Measurements from ENCODE around the gene CHD2.

CHD2 gene

DNA sequence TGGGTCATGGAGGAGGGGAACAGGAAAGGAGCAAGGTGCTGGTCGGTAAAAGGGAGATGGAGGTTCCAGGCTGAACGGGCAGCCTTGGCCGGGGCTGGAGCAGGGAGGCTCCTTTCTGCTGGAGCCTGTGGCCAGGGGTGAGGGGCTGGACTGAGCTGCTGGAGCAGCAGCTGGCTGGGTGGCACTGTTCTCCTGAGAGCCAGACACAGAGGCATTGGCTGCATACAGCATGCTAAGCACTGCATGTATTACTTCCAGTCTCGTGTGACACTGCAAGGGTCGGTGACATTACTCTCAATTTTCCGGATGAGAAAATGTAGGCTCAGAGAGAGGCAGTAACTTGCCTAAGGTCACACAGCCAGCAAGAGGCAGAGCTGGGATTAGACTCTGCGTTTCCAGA lies 146.6 kb downstream of the CHD2 start (continued):
- TF ChIP-seq, protein P1, sequence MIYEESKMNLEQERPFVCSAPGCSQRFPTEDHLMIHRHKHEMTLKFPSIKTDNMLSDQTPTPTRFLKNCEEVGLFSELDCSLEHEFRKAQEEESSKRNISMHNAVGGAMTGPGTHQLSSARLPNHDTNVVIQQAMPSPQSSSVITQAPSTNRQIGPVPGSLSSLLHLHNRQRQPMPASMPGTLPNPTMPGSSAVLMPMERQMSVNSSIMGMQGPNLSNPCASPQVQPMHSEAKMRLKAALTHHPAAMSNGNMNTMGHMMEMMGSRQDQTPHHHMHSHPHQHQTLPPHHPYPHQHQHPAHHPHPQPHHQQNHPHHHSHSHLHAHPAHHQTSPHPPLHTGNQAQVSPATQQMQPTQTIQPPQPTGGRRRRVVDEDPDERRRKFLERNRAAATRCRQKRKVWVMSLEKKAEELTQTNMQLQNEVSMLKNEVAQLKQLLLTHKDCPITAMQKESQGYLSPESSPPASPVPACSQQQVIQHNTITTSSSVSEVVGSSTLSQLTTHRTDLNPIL (CRISPR knock-in tag; IDR thresholded peaks at IDR 0.05; ENCODE audit: low read depth), result no peak
- TF ChIP-seq PPARA (CRISPR knock-in tag; IDR thresholded peaks at IDR 0.05; ENCODE audit: borderline replicate concordance) (no peak), CSDC2 (CRISPR knock-in tag; IDR thresholded peaks at IDR 0.05) (no peak), SNAI2 (CRISPR knock-in tag; IDR thresholded peaks at IDR 0.05) (no peak)

DNA sequence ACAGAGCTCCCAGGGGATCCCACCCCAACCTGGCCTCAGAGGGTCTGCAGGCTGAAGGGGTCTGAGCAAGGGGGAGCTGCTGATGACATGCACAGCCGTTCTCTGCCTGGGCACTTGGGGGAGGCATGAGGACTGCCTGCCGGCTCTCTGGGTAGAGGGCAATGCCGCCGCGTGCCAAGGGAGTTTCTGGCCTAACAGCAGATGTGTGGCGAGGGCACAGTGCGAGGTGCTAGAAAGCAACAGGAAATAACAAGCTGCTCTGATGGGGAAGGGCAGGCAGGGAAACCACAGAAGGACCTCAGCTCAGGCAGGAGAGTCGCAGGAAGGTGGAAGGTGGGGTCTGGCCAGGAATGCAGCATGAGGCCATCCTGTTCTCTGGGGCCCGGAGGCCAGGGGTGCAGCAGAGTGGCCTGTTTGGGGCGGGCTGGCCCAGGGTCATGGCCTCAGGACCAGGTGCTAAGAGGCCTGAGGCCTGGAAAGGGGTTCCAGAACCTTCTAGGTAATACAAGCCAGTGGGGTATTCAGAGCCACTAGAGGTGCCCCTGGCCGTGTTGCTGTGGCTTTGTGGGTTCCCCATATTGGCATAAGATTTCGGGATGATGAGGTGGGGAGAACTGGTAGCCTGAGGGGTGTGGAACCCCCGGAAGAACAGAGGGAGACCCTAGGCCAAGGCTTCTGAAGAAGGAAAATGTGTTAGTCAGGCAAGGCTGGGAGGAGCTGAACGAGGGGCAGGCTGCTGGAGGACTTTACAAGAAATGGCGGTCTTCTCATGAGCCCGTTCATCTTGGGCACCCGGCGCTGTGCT lies 147.7 kb downstream of the CHD2 start:
- no peak for TF ChIP-seq RARB (CRISPR knock-in tag; IDR thresholded peaks at IDR 0.05)
- TF ChIP-seq, protein P1 (CRISPR knock-in tag; IDR thresholded peaks at IDR 0.05; ENCODE audit: low read depth), result no peak
- no peak for ATAC-seq

DNA sequence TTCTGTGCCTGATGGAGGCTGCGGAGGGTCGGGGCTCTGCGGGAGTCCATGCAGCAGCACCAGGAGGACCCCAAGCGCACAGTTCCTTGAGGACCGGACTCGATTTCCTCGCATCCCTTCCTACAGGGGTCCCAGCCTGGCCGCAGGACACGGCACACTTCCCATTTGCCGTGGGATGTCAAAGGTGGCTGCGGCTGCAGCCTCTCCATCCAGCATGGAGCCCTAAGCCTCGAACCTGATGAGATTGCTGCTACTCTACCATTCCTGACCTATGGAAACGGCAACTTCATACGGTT lies 148.2 kb downstream of the CHD2 start:
- TF ChIP-seq ZFP30 (CRISPR knock-in tag; IDR thresholded peaks at IDR 0.05) (no peak), TCF4 (CRISPR knock-in tag; IDR thresholded peaks at IDR 0.05; ENCODE audit: borderline replicate concordance) (no peak), ISL1 (CRISPR knock-in tag; IDR thresholded peaks at IDR 0.05) (no peak), CSDC2 (CRISPR knock-in tag; IDR thresholded peaks at IDR 0.05) (no peak), SNAI2 (CRISPR knock-in tag; IDR thresholded peaks at IDR 0.05) (no peak), ZNF565 (CRISPR knock-in tag; conservative IDR thresholded peaks at IDR 0.05; ENCODE audit: low read depth) (no peak), BACH2 (CRISPR knock-in tag; IDR thresholded peaks at IDR 0.05; ENCODE audit: borderline replicate concordance) (no peak), ZNF70 (CRISPR knock-in tag; IDR thresholded peaks at IDR 0.05) (no peak), ESRRG (CRISPR knock-in tag; IDR thresholded peaks at IDR 0.05) (no peak), RARB (CRISPR knock-in tag; IDR thresholded peaks at IDR 0.05) (no peak), TOX (CRISPR knock-in tag; IDR thresholded peaks at IDR 0.05; ENCODE audit: borderline replicate concordance) (no peak), ZNF8 (CRISPR knock-in tag; IDR thresholded peaks at IDR 0.05) (no peak), ZFP3 (CRISPR knock-in tag; IDR thresholded peaks at IDR 0.05) (no peak), PPARA (CRISPR knock-in tag; IDR thresholded peaks at IDR 0.05; ENCODE audit: borderline replicate concordance) (no peak)
- TF ChIP-seq, protein P2, sequence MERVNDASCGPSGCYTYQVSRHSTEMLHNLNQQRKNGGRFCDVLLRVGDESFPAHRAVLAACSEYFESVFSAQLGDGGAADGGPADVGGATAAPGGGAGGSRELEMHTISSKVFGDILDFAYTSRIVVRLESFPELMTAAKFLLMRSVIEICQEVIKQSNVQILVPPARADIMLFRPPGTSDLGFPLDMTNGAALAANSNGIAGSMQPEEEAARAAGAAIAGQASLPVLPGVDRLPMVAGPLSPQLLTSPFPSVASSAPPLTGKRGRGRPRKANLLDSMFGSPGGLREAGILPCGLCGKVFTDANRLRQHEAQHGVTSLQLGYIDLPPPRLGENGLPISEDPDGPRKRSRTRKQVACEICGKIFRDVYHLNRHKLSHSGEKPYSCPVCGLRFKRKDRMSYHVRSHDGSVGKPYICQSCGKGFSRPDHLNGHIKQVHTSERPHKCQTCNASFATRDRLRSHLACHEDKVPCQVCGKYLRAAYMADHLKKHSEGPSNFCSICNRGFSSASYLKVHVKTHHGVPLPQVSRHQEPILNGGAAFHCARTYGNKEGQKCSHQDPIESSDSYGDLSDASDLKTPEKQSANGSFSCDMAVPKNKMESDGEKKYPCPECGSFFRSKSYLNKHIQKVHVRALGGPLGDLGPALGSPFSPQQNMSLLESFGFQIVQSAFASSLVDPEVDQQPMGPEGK (CRISPR knock-in tag; IDR thresholded peaks at IDR 0.05; ENCODE audit: borderline replicate concordance), result no peak
- TF ChIP-seq, protein P3, sequence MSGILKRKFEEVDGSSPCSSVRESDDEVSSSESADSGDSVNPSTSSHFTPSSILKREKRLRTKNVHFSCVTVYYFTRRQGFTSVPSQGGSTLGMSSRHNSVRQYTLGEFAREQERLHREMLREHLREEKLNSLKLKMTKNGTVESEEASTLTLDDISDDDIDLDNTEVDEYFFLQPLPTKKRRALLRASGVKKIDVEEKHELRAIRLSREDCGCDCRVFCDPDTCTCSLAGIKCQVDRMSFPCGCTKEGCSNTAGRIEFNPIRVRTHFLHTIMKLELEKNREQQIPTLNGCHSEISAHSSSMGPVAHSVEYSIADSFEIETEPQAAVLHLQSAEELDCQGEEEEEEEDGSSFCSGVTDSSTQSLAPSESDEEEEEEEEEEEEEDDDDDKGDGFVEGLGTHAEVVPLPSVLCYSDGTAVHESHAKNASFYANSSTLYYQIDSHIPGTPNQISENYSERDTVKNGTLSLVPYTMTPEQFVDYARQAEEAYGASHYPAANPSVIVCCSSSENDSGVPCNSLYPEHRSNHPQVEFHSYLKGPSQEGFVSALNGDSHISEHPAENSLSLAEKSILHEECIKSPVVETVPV (CRISPR knock-in tag; IDR thresholded peaks at IDR 0.05), result no peak
- TF ChIP-seq, protein P1 (CRISPR knock-in tag; IDR thresholded peaks at IDR 0.05; ENCODE audit: low read depth), result no peak
- TF ChIP-seq, protein P4, sequence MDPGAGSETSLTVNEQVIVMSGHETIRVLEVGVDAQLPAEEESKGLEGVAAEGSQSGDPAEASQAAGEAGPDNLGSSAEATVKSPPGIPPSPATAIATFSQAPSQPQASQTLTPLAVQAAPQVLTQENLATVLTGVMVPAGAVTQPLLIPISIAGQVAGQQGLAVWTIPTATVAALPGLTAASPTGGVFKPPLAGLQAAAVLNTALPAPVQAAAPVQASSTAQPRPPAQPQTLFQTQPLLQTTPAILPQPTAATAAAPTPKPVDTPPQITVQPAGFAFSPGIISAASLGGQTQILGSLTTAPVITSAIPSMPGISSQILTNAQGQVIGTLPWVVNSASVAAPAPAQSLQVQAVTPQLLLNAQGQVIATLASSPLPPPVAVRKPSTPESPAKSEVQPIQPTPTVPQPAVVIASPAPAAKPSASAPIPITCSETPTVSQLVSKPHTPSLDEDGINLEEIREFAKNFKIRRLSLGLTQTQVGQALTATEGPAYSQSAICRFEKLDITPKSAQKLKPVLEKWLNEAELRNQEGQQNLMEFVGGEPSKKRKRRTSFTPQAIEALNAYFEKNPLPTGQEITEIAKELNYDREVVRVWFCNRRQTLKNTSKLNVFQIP (CRISPR knock-in tag; IDR thresholded peaks at IDR 0.05; ENCODE audit: borderline replicate concordance, low read depth), result no peak
- TF ChIP-seq, protein P5, sequence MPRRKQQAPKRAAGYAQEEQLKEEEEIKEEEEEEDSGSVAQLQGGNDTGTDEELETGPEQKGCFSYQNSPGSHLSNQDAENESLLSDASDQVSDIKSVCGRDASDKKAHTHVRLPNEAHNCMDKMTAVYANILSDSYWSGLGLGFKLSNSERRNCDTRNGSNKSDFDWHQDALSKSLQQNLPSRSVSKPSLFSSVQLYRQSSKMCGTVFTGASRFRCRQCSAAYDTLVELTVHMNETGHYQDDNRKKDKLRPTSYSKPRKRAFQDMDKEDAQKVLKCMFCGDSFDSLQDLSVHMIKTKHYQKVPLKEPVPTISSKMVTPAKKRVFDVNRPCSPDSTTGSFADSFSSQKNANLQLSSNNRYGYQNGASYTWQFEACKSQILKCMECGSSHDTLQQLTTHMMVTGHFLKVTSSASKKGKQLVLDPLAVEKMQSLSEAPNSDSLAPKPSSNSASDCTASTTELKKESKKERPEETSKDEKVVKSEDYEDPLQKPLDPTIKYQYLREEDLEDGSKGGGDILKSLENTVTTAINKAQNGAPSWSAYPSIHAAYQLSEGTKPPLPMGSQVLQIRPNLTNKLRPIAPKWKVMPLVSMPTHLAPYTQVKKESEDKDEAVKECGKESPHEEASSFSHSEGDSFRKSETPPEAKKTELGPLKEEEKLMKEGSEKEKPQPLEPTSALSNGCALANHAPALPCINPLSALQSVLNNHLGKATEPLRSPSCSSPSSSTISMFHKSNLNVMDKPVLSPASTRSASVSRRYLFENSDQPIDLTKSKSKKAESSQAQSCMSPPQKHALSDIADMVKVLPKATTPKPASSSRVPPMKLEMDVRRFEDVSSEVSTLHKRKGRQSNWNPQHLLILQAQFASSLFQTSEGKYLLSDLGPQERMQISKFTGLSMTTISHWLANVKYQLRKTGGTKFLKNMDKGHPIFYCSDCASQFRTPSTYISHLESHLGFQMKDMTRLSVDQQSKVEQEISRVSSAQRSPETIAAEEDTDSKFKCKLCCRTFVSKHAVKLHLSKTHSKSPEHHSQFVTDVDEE (CRISPR knock-in tag; IDR thresholded peaks at IDR 0.05), result no peak
- ATAC-seq, result no peak
